Keratinocyte (primary cell): ENCODE results near the gene XPO1. TPM values are rescaled to one million over a fixed set of nuclear protein-coding genes. Genes with fewer than 3 reads are reported as not detected.
"Not testable (repeated sequence)": the region's sequence is repeated elsewhere in the genome, so short reads cannot be mapped to it uniquely, and the experiment has no call there.

ENCODE experiments used
- DNase-seq: peaks from one replicate; pipeline ENCODE4 v3.0.0-alpha.2; 2011; ENCODE audit warnings: low read depth, missing footprints, low spot score
- FAIRE-seq: peaks from 2 replicates; lab custom pipeline; 2011; peaks lifted over from hg19 to GRCh38; lab: Jason Lieb, UNC
- H2AFZ ChIP-seq: 2 replicates; pipeline ENCODE4 v1.6.0; 2012; ENCODE audit warnings: low read length, control low read depth, inconsistent platforms; ENCODE audit not compliant: control insufficient read depth
- H3K27ac ChIP-seq: 2 replicates; pipeline ENCODE4 v1.5.1; 2011; ENCODE audit warnings: low read length; ENCODE audit not compliant: control insufficient read depth, insufficient read depth
- H3K27me3 ChIP-seq: 3 replicates; pipeline ENCODE4 v1.6.0; 2011; ENCODE audit warnings: low read length; ENCODE audit not compliant: control insufficient read depth, insufficient read depth; ENCODE audit errors: extremely low read depth
- H3K36me3 ChIP-seq, 2 experiments: 2 replicates in 1 of 2; 3 replicates in 1 of 2; pipeline ENCODE4 v1.5.1; 2011; ENCODE audit warnings: low read length in 2 of 2, mild to moderate bottlenecking in 1 of 2; ENCODE audit not compliant: control insufficient read depth in 2 of 2, insufficient read depth in 2 of 2; ENCODE audit errors: extremely low read depth in 1 of 2
- H3K4me1 ChIP-seq: 3 replicates; pipeline ENCODE4 v1.5.1; 2011; ENCODE audit warnings: low read length; ENCODE audit not compliant: control insufficient read depth, insufficient read depth; ENCODE audit errors: extremely low read depth
- H3K4me2 ChIP-seq: 3 replicates; pipeline ENCODE4 v1.6.0; 2011; ENCODE audit warnings: low read depth, low read length; ENCODE audit not compliant: control insufficient read depth, insufficient read depth; ENCODE audit errors: extremely low read depth
- H3K4me3 ChIP-seq, 3 experiments: fragments of 200-600 bp in 1 of 3; sonication (generic) in 1 of 3; 2 replicates in 2 of 3; 3 replicates in 1 of 3; pipeline ENCODE4 v1.5.1; 2011 to 2016; ENCODE audit warnings: low read length in 3 of 3, mild to moderate bottlenecking in 3 of 3, control low read depth in 2 of 3, inconsistent platforms in 1 of 3, low read depth in 1 of 3, mixed read lengths in 1 of 3, mixed run types in 1 of 3, moderate library complexity in 1 of 3; ENCODE audit not compliant: control insufficient read depth in 2 of 3, insufficient read depth in 2 of 3; ENCODE audit errors: extremely low read depth in 1 of 3
- H3K79me2 ChIP-seq: 2 replicates; pipeline ENCODE4 v1.6.0; 2012; ENCODE audit warnings: low read length; ENCODE audit not compliant: control insufficient read depth, insufficient read depth
- H3K9ac ChIP-seq: 3 replicates; pipeline ENCODE4 v1.6.0; 2011; ENCODE audit warnings: low read length; ENCODE audit not compliant: control insufficient read depth, insufficient read depth; ENCODE audit errors: extremely low read depth
- H3K9me1 ChIP-seq: 3 replicates; pipeline ENCODE4 v1.6.0; 2011; ENCODE audit warnings: low read length; ENCODE audit not compliant: control insufficient read depth, insufficient read depth; ENCODE audit errors: extremely low read depth
- H3K9me3 ChIP-seq: 2 replicates; pipeline ENCODE4 v1.5.1; 2012; ENCODE audit warnings: low read depth, low read length; ENCODE audit not compliant: control insufficient read depth
- H4K20me1 ChIP-seq: 3 replicates; pipeline ENCODE4 v1.6.0; 2011; ENCODE audit warnings: low read length; ENCODE audit not compliant: control insufficient read depth, insufficient read depth; ENCODE audit errors: extremely low read depth
- EZH2 ChIP-seq: IDR thresholded peaks from one replicate; pipeline ENCODE4 v1.6.1; 2012; ENCODE audit warnings: inconsistent platforms, mild to moderate bottlenecking, low read length, moderate library complexity
- dilution Hi-C: fragments of 300-500 bp; cut with MboI; formaldehyde crosslinking; loops from one replicate; pipeline ENCODE4 v1.7.0; 2020; ENCODE audit warnings: low sequenced_read_pairs; ENCODE audit not compliant: extremely low pct_ligation_motif_present
- polyA plus RNA-seq, 5 experiments: library from polyadenylated mRNA; depleted of rRNA in 3 of 5; stranded (reverse) in 3 of 5; stranded (forward) in 1 of 5; unstranded in 1 of 5; fragments of >200 nt; gene quantifications; 1 replicate in 1 of 5; 2 replicates in 3 of 5; 3 replicates in 1 of 5; pipeline versions ENCODE4 v1.2.1 to v1.2.3, GENCODE V29; 2011 to 2012; ENCODE audit warnings: missing spikeins in 2 of 5, low read depth in 1 of 5, low replicate concordance in 1 of 5
- TF ChIP-seq, protein P1 (sequence below), 3 experiments: IDR thresholded peaks in 1 of 3; conservative IDR thresholded peaks in 1 of 3; optimal IDR thresholded peaks in 1 of 3; 2 replicates in 2 of 3; 3 replicates in 1 of 3; pipeline versions ENCODE3 to v1.5.1; 2011; ENCODE audit warnings: low read length in 3 of 3, mild to moderate bottlenecking in 3 of 3, moderate library complexity in 2 of 3, control low read depth in 1 of 3, inconsistent platforms in 1 of 3; ENCODE audit not compliant: insufficient read depth in 2 of 3; ENCODE audit errors: extremely low read depth in 1 of 3

Gene XPO1
- polyA plus RNA-seq, 1 donor (not counting 4 experiments of a cell fraction or from before 2014, with no cell fraction given): 144 TPM

GRCh38 chr2:61456746-61457420 is 81.3 kb downstream of the XPO1 start:
- H3K27ac ChIP-seq: no peak overlapping the region
- peaks cover 0 to 5% of the 10 kb centered on the region in 2 experiments for H3K36me3 ChIP-seq
- H3K9ac ChIP-seq: no peak overlapping the region
- no peak overlapping the region for H3K4me2 ChIP-seq
- no peaks in the 10 kb centered on the region for H3K9me1 ChIP-seq
- H3K27me3 ChIP-seq: no peaks in the 10 kb centered on the region
- H4K20me1 ChIP-seq: peaks cover 3% of the 10 kb centered on the region
- DNase-seq (no peak), FAIRE-seq (no peak)
- no peaks in the 10 kb centered on the region for H3K9me3 ChIP-seq
- H3K79me2 ChIP-seq: peaks cover 96% of the 10 kb centered on the region
- H3K4me3 ChIP-seq: no peak overlapping the region
- TF ChIP-seq, protein P1, sequence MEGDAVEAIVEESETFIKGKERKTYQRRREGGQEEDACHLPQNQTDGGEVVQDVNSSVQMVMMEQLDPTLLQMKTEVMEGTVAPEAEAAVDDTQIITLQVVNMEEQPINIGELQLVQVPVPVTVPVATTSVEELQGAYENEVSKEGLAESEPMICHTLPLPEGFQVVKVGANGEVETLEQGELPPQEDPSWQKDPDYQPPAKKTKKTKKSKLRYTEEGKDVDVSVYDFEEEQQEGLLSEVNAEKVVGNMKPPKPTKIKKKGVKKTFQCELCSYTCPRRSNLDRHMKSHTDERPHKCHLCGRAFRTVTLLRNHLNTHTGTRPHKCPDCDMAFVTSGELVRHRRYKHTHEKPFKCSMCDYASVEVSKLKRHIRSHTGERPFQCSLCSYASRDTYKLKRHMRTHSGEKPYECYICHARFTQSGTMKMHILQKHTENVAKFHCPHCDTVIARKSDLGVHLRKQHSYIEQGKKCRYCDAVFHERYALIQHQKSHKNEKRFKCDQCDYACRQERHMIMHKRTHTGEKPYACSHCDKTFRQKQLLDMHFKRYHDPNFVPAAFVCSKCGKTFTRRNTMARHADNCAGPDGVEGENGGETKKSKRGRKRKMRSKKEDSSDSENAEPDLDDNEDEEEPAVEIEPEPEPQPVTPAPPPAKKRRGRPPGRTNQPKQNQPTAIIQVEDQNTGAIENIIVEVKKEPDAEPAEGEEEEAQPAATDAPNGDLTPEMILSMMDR (optimal IDR thresholded peaks at IDR 0.05 in 1 of 3, IDR thresholded peaks at IDR 0.05 in 1 of 3, conservative IDR thresholded peaks at IDR 0.05 in 1 of 3; ENCODE audit: extremely low read depth in 1 of 3, insufficient read depth in 2 of 3, low read length in 3 of 3): no peak
- TF ChIP-seq EZH2: no peak
- H2AFZ ChIP-seq: no peak overlapping the region
- dilution Hi-C loops: no loop called here
- H3K4me1 ChIP-seq: peaks cover 14% of the 10 kb centered on the region

DNA sequence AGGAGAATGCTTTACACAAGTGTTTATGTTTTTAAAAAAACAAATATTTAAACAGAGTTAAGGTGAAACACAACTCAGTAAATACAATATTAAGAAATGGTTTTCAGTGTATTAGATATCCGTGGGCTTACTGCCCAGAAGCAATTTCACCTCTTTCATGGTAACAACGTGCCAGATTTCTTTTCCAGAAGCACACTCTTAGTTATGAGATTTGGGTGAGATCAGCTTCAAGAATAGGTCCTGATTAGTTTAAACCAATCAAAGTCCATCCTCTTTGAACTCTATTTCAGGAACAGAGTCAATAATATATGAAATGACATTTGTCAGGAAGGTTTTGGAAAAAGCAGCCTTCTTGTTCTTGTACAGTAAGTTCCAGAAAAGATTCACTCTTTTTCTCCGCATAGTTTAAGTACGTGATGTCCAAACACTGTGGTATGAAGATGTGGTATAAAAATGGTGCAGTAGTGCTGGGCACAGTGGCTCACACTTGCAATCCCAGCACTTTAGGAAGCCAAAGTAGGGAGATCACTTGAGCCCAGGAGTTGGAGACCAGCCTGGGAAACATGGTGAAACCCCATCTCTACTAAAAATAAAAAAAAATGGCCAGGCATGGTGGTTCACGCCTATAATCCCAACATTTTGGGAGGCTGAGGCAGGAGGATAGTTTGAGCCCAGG is 81.9 kb downstream of the XPO1 start:
- no peak overlapping the region for H2AFZ ChIP-seq
- TF ChIP-seq, protein P1 (optimal IDR thresholded peaks at IDR 0.05 in 1 of 3, IDR thresholded peaks at IDR 0.05 in 1 of 3, conservative IDR thresholded peaks at IDR 0.05 in 1 of 3; ENCODE audit: extremely low read depth in 1 of 3, insufficient read depth in 2 of 3, low read length in 3 of 3): no peak
- no peak for TF ChIP-seq EZH2
- dilution Hi-C loops: no loop called here
- H3K27ac ChIP-seq: no peak overlapping the region
- peaks cover 3% of the 10 kb centered on the region for H4K20me1 ChIP-seq
- H3K4me3 ChIP-seq: no peak overlapping the region
- no peak overlapping the region for H3K9ac ChIP-seq
- peaks cover 14% of the 10 kb centered on the region for H3K4me1 ChIP-seq
- H3K9me1 ChIP-seq: no peaks in the 10 kb centered on the region
- H3K9me3 ChIP-seq: no peaks in the 10 kb centered on the region
- peaks cover 0 to 5% of the 10 kb centered on the region in 2 experiments for H3K36me3 ChIP-seq
- H3K79me2 ChIP-seq: peaks cover 93% of the 10 kb centered on the region
- DNase-seq (no peak), FAIRE-seq (no peak)
- H3K27me3 ChIP-seq: no peaks in the 10 kb centered on the region
- H3K4me2 ChIP-seq: no peak overlapping the region

- H3K9me1 ChIP-seq, dilution Hi-C loops, FAIRE-seq, H4K20me1 ChIP-seq, DNase-seq, H3K9me3 ChIP-seq, H3K4me2 ChIP-seq, H3K4me1 ChIP-seq, H3K36me3 ChIP-seq, H2AFZ ChIP-seq, H3K27me3 ChIP-seq, H3K9ac ChIP-seq, H3K27ac ChIP-seq, H3K4me3 ChIP-seq: not testable (repeated sequence)
- H3K79me2 ChIP-seq: peaks cover 93% of the 10 kb centered on the region
These were observed 83.2 kb downstream of the XPO1 start for GRCh38 chr2:61454972-61455371.
